Measurements from ENCODE around the gene ADIG. TPM values are rescaled to one million over a fixed set of nuclear protein-coding genes. Genes with fewer than 3 reads are reported as not detected.

Gene ADIG
- total and polyA plus RNA-seq, 7 experiments from 2014 or later, result 0.65 TPM; not detected in 6

- intact Hi-C loops (cut with micrococcal nuclease), result no loop called here
- no peak overlapping the region for H3K4me3 Mint-ChIP-seq
- CTCF ChIA-PET, result no interaction called here
- no peaks in the 10 kb centered on the region for H3K4me1 ChIP-seq (ENCODE audit: control insufficient read depth in 2 of 2, insufficient read depth in 2 of 2, low read length in 2 of 2)
- H3K4me3 ChIP-seq (ENCODE audit: low read length), result no peak overlapping the region
- H3K27ac Mint-ChIP-seq, result no peak overlapping the region
- no peaks in the 10 kb centered on the region for H3K9me3 ChIP-seq (ENCODE audit: control insufficient read depth in 2 of 3, low read length in 3 of 3)
- H3K27ac ChIP-seq (ENCODE audit: low read depth, low read length), result no peak overlapping the region
- peaks cover 0 to 2% (median 0%) of the 10 kb centered on the region in 7 donors for H3K4me1 Mint-ChIP-seq
- peaks cover 0 to 2% (median 0%) of the 10 kb centered on the region in 11 donors for H3K9me3 Mint-ChIP-seq
- peaks cover 43 to 52% (median 47%) of the 10 kb centered on the region in 5 donors for H3K27me3 Mint-ChIP-seq
- H3K36me3 Mint-ChIP-seq, result no peaks in the 10 kb centered on the region
- H3K27me3 ChIP-seq (ENCODE audit: control insufficient read depth in 2 of 2, insufficient read depth in 2 of 2, low read length in 2 of 2), result no peaks in the 10 kb centered on the region
- no peaks in the 10 kb centered on the region for H3K36me3 ChIP-seq (ENCODE audit: control insufficient read depth in 2 of 3, insufficient read depth in 3 of 3, low read length in 3 of 3)
- ATAC-seq (no peak), DNase-seq (no peak)
- POLR2A ChIA-PET, result interaction anchor here (0.6 kb wide), 1 partner anchor 30 kb away, joined by 5 read pairs; no protein-coding TSS in a partner anchor
Measured at GRCh38 chr20:38607351-38607750, 26.4 kb downstream of the ADIG start.

GRCh38 chr20:38608188-38608587 is 27.2 kb downstream of the ADIG start:
- no peak overlapping the region for H3K4me3 Mint-ChIP-seq
- Histone ChIP-seq H3K4me1 (ENCODE audit: control insufficient read depth in 2 of 2, insufficient read depth in 2 of 2, low read length in 2 of 2) (no peaks in the 10 kb centered on the region), H3K27ac (ENCODE audit: low read depth, low read length) (no peak overlapping the region), H3K9me3 (ENCODE audit: control insufficient read depth in 2 of 3, low read length in 3 of 3) (no peaks in the 10 kb centered on the region), H3K27me3 (ENCODE audit: control insufficient read depth in 2 of 2, insufficient read depth in 2 of 2, low read length in 2 of 2) (no peaks in the 10 kb centered on the region), H3K4me3 (ENCODE audit: low read length) (no peak overlapping the region), H3K36me3 (ENCODE audit: control insufficient read depth in 2 of 3, insufficient read depth in 3 of 3, low read length in 3 of 3) (no peaks in the 10 kb centered on the region)
- ATAC-seq, result no peak
- ChIA-PET CTCF (no interaction called here), POLR2A (no interaction called here)
- peak overlapping the region in 1 of 9 donors; percentile 15 for H3K27ac Mint-ChIP-seq
- H3K9me3 Mint-ChIP-seq, result peaks cover 0 to 2% (median 0%) of the 10 kb centered on the region in 11 donors
- no peaks in the 10 kb centered on the region for H3K36me3 Mint-ChIP-seq
- H3K4me1 Mint-ChIP-seq, result no peaks in the 10 kb centered on the region
- intact Hi-C loops (cut with micrococcal nuclease), result no loop called here
- DNase-seq, result no peak
- H3K27me3 Mint-ChIP-seq, result peaks cover 42 to 52% (median 44%) of the 10 kb centered on the region in 5 donors

- no peaks in the 10 kb centered on the region for H3K27me3 ChIP-seq (ENCODE audit: control insufficient read depth in 2 of 2, insufficient read depth in 2 of 2, low read length in 2 of 2)
- no peak overlapping the region for H3K27ac ChIP-seq (ENCODE audit: low read depth, low read length)
- no peaks in the 10 kb centered on the region for H3K4me1 ChIP-seq (ENCODE audit: control insufficient read depth in 2 of 2, insufficient read depth in 2 of 2, low read length in 2 of 2)
- intact Hi-C loops (cut with micrococcal nuclease), result no loop called here
- ChIA-PET CTCF (interaction anchor here (0.6 kb wide), 1 partner anchor 50 kb away, joined by 3 read pairs; no protein-coding TSS in a partner anchor), POLR2A (no interaction called here)
- no peak overlapping the region for H3K4me3 ChIP-seq (ENCODE audit: low read length)
- Mint-ChIP-seq H3K4me3 (no peak overlapping the region), H3K27ac (no peak overlapping the region), H3K9me3 (peaks cover 0 to 2% (median 0%) of the 10 kb centered on the region in 11 donors), H3K27me3 (peaks cover 31 to 45% (median 38%) of the 10 kb centered on the region in 5 donors), H3K4me1 (no peaks in the 10 kb centered on the region), H3K36me3 (no peaks in the 10 kb centered on the region)
- H3K9me3 ChIP-seq (ENCODE audit: control insufficient read depth in 2 of 3, low read length in 3 of 3), result no peaks in the 10 kb centered on the region
- H3K36me3 ChIP-seq (ENCODE audit: control insufficient read depth in 2 of 3, insufficient read depth in 3 of 3, low read length in 3 of 3), result no peaks in the 10 kb centered on the region
- ATAC-seq (no peak), DNase-seq (no peak)
Measured at GRCh38 chr20:38609815-38610214, 28.8 kb downstream of the ADIG start.

- no peaks in the 10 kb centered on the region for H3K36me3 Mint-ChIP-seq
Measured at GRCh38 chr20:38610521-38610920, 29.5 kb downstream of the ADIG start.

GRCh38 chr20:38612751-38613515 is 31.9 kb downstream of the ADIG start:
- ATAC-seq, result no peak
- Mint-ChIP-seq H3K4me1 (no peaks in the 10 kb centered on the region), H3K36me3 (no peaks in the 10 kb centered on the region), H3K4me3 (no peak overlapping the region), H3K27ac (peak overlapping the region in 1 of 9 donors; percentile 67), H3K27me3 (peaks cover 21 to 47% (median 25%) of the 10 kb centered on the region in 5 donors), H3K9me3 (peaks cover 0 to 2% (median 0%) of the 10 kb centered on the region in 11 donors)
- no peaks in the 10 kb centered on the region for H3K36me3 ChIP-seq (ENCODE audit: control insufficient read depth in 2 of 3, insufficient read depth in 3 of 3, low read length in 3 of 3)
- no peaks in the 10 kb centered on the region for H3K9me3 ChIP-seq (ENCODE audit: control insufficient read depth in 2 of 3, low read length in 3 of 3)
- intact Hi-C loops (cut with micrococcal nuclease), result no loop called here
- ChIA-PET CTCF (no interaction called here), POLR2A (no interaction called here)
- no peak for DNase-seq
- H3K4me1 ChIP-seq (ENCODE audit: control insufficient read depth in 2 of 2, insufficient read depth in 2 of 2, low read length in 2 of 2), result no peaks in the 10 kb centered on the region
- H3K27ac ChIP-seq (ENCODE audit: low read depth, low read length), result no peak overlapping the region
- no peak overlapping the region for H3K4me3 ChIP-seq (ENCODE audit: low read length)
- H3K27me3 ChIP-seq (ENCODE audit: control insufficient read depth in 2 of 2, insufficient read depth in 2 of 2, low read length in 2 of 2), result no peaks in the 10 kb centered on the region

More at GRCh38 chr20:38610521-38610920, 29.5 kb downstream of the ADIG start:
- Mint-ChIP-seq H3K9me3 (peaks cover 0 to 2% (median 0%) of the 10 kb centered on the region in 11 donors), H3K4me3 (no peak overlapping the region), H3K27ac (no peak overlapping the region), H3K4me1 (no peaks in the 10 kb centered on the region), H3K27me3 (peaks cover 25 to 48% (median 30%) of the 10 kb centered on the region in 5 donors)
- ChIA-PET CTCF (no interaction called here), POLR2A (no interaction called here)
- ATAC-seq, result no peak
- intact Hi-C loops (cut with micrococcal nuclease), result no loop called here
- DNase-seq, result no peak
- H3K4me3 ChIP-seq (ENCODE audit: low read length), result no peak overlapping the region
- no peaks in the 10 kb centered on the region for H3K27me3 ChIP-seq (ENCODE audit: control insufficient read depth in 2 of 2, insufficient read depth in 2 of 2, low read length in 2 of 2)
- no peaks in the 10 kb centered on the region for H3K4me1 ChIP-seq (ENCODE audit: control insufficient read depth in 2 of 2, insufficient read depth in 2 of 2, low read length in 2 of 2)
- H3K27ac ChIP-seq (ENCODE audit: low read depth, low read length), result no peak overlapping the region
- H3K9me3 ChIP-seq (ENCODE audit: control insufficient read depth in 2 of 3, low read length in 3 of 3), result no peaks in the 10 kb centered on the region
- H3K36me3 ChIP-seq (ENCODE audit: control insufficient read depth in 2 of 3, insufficient read depth in 3 of 3, low read length in 3 of 3), result no peaks in the 10 kb centered on the region

GRCh38 chr20:38615283-38615682 is 34.3 kb downstream of the ADIG start:
- Histone ChIP-seq H3K27me3 (ENCODE audit: control insufficient read depth in 2 of 2, insufficient read depth in 2 of 2, low read length in 2 of 2) (no peaks in the 10 kb centered on the region), H3K4me1 (ENCODE audit: control insufficient read depth in 2 of 2, insufficient read depth in 2 of 2, low read length in 2 of 2) (no peaks in the 10 kb centered on the region), H3K4me3 (ENCODE audit: low read length) (no peak overlapping the region), H3K36me3 (ENCODE audit: control insufficient read depth in 2 of 3, insufficient read depth in 3 of 3, low read length in 3 of 3) (no peaks in the 10 kb centered on the region), H3K9me3 (ENCODE audit: control insufficient read depth in 2 of 3, low read length in 3 of 3) (no peaks in the 10 kb centered on the region), H3K27ac (ENCODE audit: low read depth, low read length) (no peak overlapping the region)
- Mint-ChIP-seq H3K27me3 (peaks cover 19 to 51% (median 27%) of the 10 kb centered on the region in 5 donors), H3K36me3 (no peaks in the 10 kb centered on the region), H3K27ac (no peak overlapping the region), H3K9me3 (peaks cover 0 to 2% (median 0%) of the 10 kb centered on the region in 11 donors), H3K4me1 (no peaks in the 10 kb centered on the region), H3K4me3 (no peak overlapping the region)
- intact Hi-C loops (cut with micrococcal nuclease), result no loop called here
- DNase-seq (no peak), ATAC-seq (no peak)
- ChIA-PET CTCF (no interaction called here), POLR2A (no interaction called here)

- no peaks in the 10 kb centered on the region for H3K4me1 Mint-ChIP-seq
- DNase-seq (no peak), ATAC-seq (no peak)
- Histone ChIP-seq H3K9me3 (ENCODE audit: control insufficient read depth in 2 of 3, low read length in 3 of 3) (no peaks in the 10 kb centered on the region), H3K4me3 (ENCODE audit: low read length) (no peak overlapping the region), H3K36me3 (ENCODE audit: control insufficient read depth in 2 of 3, insufficient read depth in 3 of 3, low read length in 3 of 3) (no peaks in the 10 kb centered on the region), H3K4me1 (ENCODE audit: control insufficient read depth in 2 of 2, insufficient read depth in 2 of 2, low read length in 2 of 2) (no peaks in the 10 kb centered on the region), H3K27ac (ENCODE audit: low read depth, low read length) (no peak overlapping the region), H3K27me3 (ENCODE audit: control insufficient read depth in 2 of 2, insufficient read depth in 2 of 2, low read length in 2 of 2) (no peaks in the 10 kb centered on the region)
- CTCF ChIA-PET, result no interaction called here
- intact Hi-C loops (cut with micrococcal nuclease), result no loop called here
- H3K9me3 Mint-ChIP-seq, result no peaks in the 10 kb centered on the region
- H3K27me3 Mint-ChIP-seq, result peaks cover 20 to 56% (median 27%) of the 10 kb centered on the region in 5 donors
- no peak overlapping the region for H3K4me3 Mint-ChIP-seq
- no peak overlapping the region for H3K27ac Mint-ChIP-seq
- POLR2A ChIA-PET, result no interaction called here
- no peaks in the 10 kb centered on the region for H3K36me3 Mint-ChIP-seq
Measured at GRCh38 chr20:38616457-38616856, 35.5 kb downstream of the ADIG start.

Measured in naive thymus-derived CD4-positive, alpha-beta T cell (primary cell).